Spinal cord (tissue), 10 donors: Measurements from ENCODE around the gene FOXD4. TPM values are rescaled to one million over a fixed set of nuclear protein-coding genes. Genes with fewer than 3 reads are reported as not detected.
"Not testable (repeated sequence)": the region's sequence is repeated elsewhere in the genome, so short reads cannot be mapped to it uniquely, and the experiment has no call there.

ENCODE experiments used
- DNase-seq, 6 donors: peaks; one replicate each; pipeline versions ENCODE4 v3.0.0 to v3.0.0-alpha.2; 2013 to 2015; ENCODE audit warnings: low spot score in 6 of 6, low read depth in 4 of 6
- H3K27ac ChIP-seq: one replicate; pipeline ENCODE4 v1.5.1; 2013; ENCODE audit warnings: low read depth, low read length, control low read depth
- H3K27me3 ChIP-seq: one replicate; pipeline ENCODE4 v1.6.1; 2013; ENCODE audit warnings: low read length; ENCODE audit not compliant: control insufficient read depth, insufficient read depth
- H3K36me3 ChIP-seq: one replicate; pipeline ENCODE4 v1.6.1; 2013; ENCODE audit warnings: low read length; ENCODE audit not compliant: control insufficient read depth, insufficient read depth
- H3K4me1 ChIP-seq: one replicate; pipeline ENCODE4 v1.6.1; 2013; ENCODE audit warnings: low read length; ENCODE audit not compliant: control insufficient read depth, insufficient read depth
- H3K4me3 ChIP-seq: one replicate; pipeline ENCODE4 v1.5.1; 2013; ENCODE audit warnings: low read depth, low read length, control low read depth
- H3K9me3 ChIP-seq: one replicate; pipeline ENCODE4 v1.6.1; 2013; ENCODE audit warnings: low read length; ENCODE audit not compliant: control insufficient read depth, insufficient read depth
- WGBS: methylation state at CpG from one replicate; pipeline ENCODE4 v1.1.5; 2013; ENCODE audit warnings: missing lambda C conversion rate; ENCODE audit not compliant: insufficient coverage; 5-methylcytosine and 5-hydroxymethylcytosine counted together
- polyA plus RNA-seq, 2 donors: library from polyadenylated mRNA; unstranded; fragments of 120-200 nt; gene quantifications; one replicate each; pipeline ENCODE4 v1.2.1, GENCODE V29; 2013; ENCODE audit not compliant: insufficient read length in 2 of 2
- total RNA-seq, 2 donors: library from RNA; depleted of rRNA in 1 of 2; stranded (reverse); fragments of 120-200 nt in 1 of 2; fragments of >200 nt in 1 of 2; gene quantifications; one replicate each; pipeline versions ENCODE4 v1.2.3 to v1.2.4, GENCODE V29; 2013 to 2014
- donor health status: healthy.

The FOXD4 gene
- total and polyA plus RNA-seq, 4 donors: 0.66 to 1.9 (median 1.2) TPM

DNA sequence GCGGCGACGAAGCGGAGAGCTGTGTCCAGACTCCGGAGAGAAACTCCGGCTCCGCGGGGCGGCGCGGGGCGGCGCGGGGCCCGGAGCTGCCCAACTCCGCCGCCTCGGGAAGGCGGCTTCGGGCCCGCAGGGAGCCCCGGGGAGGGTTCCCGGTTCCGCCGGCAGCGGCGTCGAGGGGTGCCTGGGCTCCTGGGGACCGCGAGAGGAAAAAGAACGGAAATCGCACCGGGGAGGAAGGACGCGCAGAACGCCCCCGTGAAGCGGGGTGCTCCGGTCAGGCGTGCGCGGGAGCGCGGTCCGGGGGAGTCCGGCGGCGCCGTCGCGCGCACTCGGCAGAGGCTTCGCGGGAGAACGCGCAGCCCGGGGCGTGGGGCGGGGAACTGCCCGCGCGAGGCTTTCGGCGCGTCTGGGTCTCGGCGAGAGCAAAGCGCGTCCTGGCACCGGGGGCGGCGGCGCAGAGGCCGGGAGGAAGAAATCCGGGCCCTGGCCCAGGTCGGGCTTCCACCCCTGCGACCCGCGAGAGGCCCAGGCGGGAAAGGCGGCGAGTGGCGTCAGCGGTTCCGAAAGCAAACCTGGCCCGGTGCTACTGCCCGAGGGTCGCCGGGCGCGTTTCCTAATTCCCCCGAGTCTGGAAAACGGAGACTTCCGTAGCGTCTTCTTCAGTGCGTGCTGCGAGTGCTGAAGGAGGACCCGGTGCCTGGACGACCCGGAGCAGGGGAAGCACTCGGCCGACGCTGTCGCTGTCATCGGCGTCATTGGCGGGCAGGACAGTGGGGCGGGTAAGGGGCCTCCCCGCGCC, 4.5 kb downstream of the FOXD4 start:
- DNase-seq: peak in 2 of 6 donors; percentile 56 to 59
- H3K4me3 ChIP-seq, H3K27ac ChIP-seq, H3K36me3 ChIP-seq, H3K9me3 ChIP-seq: not testable (repeated sequence)
- WGBS: under 1% methylated on average over 111 of the region's 111 CpGs
- peaks cover 17% of the 10 kb centered on the region for H3K4me1 ChIP-seq
- peaks cover 49% of the 10 kb centered on the region for H3K27me3 ChIP-seq

DNA sequence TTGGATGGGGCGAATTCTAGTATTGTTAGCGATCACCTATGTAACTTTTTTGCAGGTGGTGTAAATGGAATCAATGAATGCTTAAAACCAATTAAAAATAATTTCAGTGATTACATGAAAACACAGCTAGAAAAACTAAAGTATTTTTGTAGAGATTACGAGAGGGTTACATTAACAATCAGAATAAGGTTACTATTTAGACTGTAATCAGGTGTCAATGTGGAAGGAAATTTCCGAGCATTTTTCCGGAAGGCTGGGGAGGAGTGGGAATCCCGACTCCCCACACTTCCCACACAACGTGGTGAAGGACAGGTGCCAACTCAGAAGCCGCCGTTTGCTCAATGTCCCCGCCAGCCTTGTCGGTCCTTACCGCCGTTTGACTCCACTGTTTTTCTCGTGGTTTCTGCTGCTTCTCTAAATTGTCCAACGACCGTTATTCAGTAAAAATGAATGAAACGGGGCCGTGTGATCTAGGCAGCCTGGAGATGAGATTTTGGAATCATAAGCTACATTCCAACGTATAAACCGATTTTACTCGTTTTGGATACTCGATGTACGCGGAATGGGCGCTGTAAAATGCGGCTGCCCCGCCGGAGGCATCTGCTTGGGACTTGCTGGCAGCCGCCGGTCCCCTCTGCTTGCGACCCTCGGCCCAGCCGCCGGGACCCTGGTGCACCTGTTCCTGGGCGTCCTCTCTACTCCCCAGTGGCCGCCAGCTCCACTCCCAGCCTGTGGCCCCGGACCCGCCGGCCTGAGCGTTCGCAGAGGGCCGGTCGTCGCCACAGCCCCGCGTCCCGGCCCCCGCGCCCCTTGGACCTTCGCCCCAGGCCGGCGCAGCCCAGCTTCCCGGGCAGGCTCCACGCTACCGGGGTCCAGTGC, 5.4 kb downstream of the FOXD4 start:
- H3K36me3 ChIP-seq, H3K9me3 ChIP-seq, H3K27ac ChIP-seq, H3K4me3 ChIP-seq: not testable (repeated sequence)
- DNase-seq: peak in 2 of 6 donors; percentile 66 to 75
- H3K4me1 ChIP-seq: peaks cover 16% of the 10 kb centered on the region
- H3K27me3 ChIP-seq: peaks cover 47% of the 10 kb centered on the region
- under 1% methylated on average over 23 of the region's 55 CpGs for WGBS

DNA sequence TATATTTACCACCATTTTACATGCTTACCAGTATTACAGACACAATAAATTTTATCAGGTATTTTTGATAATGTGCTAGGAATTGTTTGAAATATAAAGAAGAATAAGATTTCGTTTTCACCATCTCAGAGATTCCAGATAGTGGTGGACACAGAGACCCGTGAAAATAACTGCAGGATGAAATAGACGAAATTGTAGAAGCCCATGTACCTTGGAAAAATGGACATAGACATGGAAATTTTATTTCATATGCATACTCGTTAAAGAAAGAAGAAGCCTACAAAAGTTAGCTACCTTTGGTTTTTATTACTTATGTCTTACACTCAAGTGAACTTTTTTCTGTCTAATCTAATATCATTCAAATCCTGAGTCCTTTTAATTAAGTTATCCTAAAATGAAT, 7.5 kb downstream of the FOXD4 start:
- not testable (repeated sequence) for H3K27ac ChIP-seq, H3K9me3 ChIP-seq, H3K36me3 ChIP-seq, H3K4me3 ChIP-seq
- WGBS: no CpG with 5 or more reads among the region's 4 CpGs
- DNase-seq: peak in 1 of 6 donors; percentile 4
- Histone ChIP-seq H3K4me1 (peaks cover 14% of the 10 kb centered on the region), H3K27me3 (peaks cover 39% of the 10 kb centered on the region)

DNA sequence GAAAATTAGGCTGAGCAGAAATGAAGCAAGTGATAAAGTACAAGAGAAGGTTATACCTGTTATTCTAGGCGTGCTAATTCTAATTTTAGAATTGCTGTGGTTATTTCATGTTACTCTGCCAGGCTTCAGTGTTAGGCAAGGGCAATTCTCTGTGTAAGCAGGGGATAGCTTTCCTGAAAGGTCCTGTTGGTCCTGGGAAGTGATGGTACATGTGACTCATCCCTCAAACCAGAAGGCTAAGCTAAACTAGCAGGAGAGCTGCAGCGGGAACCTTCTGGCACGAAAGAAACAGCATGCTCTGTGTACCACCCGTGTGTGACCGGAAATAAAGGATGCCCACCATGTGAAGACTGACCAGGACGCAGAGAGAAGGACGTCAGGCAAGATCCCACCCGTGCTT, 8.7 kb downstream of the FOXD4 start:
- H3K4me3 ChIP-seq, H3K4me1 ChIP-seq, DNase-seq, H3K9me3 ChIP-seq, H3K27ac ChIP-seq, H3K36me3 ChIP-seq: not testable (repeated sequence)
- H3K27me3 ChIP-seq: peaks cover 32% of the 10 kb centered on the region
- no CpG with 5 or more reads among the region's 8 CpGs for WGBS

DNA sequence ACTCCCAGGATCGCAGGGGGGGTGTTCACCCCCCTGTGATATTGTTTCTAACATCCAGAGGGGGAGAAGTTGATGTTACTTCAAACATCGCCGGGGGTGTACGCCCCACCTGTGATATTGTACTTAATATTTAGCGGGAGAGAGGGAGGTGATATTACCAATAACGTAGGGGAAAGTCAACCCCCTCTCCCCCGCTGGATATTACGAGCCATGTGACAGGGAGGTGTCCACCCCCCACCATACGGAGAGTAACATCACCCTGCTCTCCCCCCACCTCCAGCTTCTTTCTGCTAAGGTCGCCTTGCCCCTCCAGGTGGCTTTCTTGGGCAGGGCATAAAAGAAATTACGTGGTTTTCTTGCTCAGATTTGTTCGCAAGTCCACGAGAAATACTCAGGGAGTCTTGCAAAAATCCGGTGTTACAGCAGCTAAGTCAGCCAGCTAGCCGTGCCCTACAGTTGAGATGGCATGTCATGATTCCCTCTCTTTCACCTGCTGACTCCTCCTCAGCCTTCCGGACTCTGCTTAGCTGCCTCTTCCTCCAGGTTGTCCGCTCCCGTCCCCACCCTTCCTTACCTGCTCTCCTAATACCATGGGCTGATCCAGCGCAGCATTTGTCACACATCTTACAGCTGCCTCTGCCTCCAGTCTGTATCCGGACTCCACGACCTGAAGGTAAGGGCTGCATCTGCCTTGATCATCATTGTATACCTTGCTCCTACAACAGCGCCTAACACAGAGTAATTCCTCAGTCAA, 9.3 kb downstream of the FOXD4 start:
- not testable (repeated sequence) for H3K9me3 ChIP-seq, H3K4me1 ChIP-seq, H3K36me3 ChIP-seq, DNase-seq, H3K4me3 ChIP-seq, H3K27ac ChIP-seq
- H3K27me3 ChIP-seq: peaks cover 26% of the 10 kb centered on the region
- 7% methylated on average over 10 of the region's 22 CpGs for WGBS

DNA sequence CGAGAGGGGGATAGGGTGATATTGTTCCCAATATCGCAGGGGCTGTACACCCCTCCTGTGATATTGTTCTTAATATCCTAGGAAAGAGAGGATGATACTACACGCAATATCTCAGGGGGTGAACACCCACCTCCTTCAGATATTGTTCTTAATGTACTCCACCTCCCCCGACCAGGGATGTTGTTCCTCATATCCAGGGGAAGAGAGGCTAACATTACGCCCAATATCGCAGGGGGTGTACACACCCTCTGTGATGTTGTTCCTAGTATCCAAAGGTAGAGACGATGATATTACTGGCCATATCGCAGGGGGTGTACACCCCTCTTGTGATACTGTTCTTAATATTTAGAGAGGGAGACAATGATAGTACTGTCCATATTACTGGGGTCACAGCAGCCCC, 12.2 kb downstream of the FOXD4 start:
- WGBS: no CpG with 5 or more reads among the region's 8 CpGs

DNA sequence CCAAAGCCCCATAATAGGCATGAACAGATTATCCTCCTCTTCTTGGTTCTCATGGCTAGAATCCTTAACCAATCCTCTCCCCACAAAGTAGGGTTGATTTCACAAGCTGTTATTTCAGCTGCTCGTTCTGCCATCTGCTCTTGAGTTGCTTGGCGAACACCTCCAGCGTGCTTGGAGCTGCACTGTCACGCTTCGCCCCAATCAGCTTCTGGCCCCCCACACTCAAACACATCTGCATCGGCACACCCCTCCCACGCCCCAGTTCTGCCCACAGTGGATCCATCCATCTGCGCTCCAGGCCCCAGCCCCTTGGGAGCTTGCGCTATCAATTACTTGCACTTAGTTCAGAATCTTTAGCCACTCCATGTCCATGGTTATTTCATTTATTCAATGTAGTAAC, 17.8 kb downstream of the FOXD4 start:
- not testable (repeated sequence) for H3K9me3 ChIP-seq, H3K36me3 ChIP-seq, H3K4me1 ChIP-seq, H3K4me3 ChIP-seq, H3K27ac ChIP-seq, H3K27me3 ChIP-seq, DNase-seq
- WGBS: 80% methylated on average over 2 of the region's 9 CpGs

More for the DNA sequence above, 12.2 kb downstream of the FOXD4 start:
- not testable (repeated sequence) for H3K36me3 ChIP-seq, H3K4me1 ChIP-seq, DNase-seq, H3K27ac ChIP-seq, H3K4me3 ChIP-seq, H3K9me3 ChIP-seq
- H3K27me3 ChIP-seq: peaks cover 14% of the 10 kb centered on the region

DNA sequence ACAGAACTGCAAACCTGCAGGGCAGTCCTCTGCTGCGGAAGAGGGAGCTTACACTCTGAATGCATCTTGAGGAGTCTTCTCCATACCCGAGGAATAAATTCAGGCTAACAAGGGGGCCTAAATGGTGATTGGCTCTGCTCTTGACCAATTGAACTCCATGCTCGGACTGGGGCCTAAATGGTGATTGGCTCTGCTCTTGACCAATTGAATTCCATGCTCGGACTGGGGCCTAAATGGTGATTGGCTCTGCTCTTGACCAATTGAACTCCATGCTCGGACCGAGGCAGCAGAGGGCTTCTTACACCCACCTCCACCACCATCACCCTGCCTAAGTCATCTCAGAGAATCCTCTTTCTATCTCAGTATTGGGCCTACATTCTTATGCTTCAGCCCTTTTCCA, 18.4 kb downstream of the FOXD4 start:
- not testable (repeated sequence) for H3K4me1 ChIP-seq, H3K9me3 ChIP-seq, H3K36me3 ChIP-seq, DNase-seq, H3K4me3 ChIP-seq, H3K27ac ChIP-seq, H3K27me3 ChIP-seq
- 81% methylated on average over 3 of the region's 6 CpGs for WGBS

DNA sequence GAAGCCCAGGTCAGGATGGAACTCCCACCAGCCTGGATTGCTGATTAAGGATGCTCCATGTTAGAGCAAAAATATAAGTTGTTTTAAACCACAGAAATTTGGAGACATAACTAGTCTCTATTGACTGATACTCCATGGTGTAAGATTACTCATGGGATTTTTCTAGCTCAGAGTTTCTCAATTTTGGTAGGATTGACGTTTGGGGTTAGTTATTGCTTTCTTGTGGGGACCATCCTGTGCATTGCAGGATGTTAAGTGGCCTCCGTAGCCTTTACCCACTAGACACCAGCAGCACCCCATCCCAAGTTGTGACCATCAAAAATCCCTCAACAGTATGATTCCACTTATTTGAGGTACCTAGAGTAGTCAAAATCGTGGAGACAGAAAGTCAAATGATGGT, 19.4 kb downstream of the FOXD4 start:
- not testable (repeated sequence) for DNase-seq
- WGBS: no CpG with 5 or more reads among the region's 3 CpGs

More for the DNA sequence above, 19.4 kb downstream of the FOXD4 start:
- H3K4me3 ChIP-seq, H3K27ac ChIP-seq, H3K9me3 ChIP-seq, H3K36me3 ChIP-seq, H3K27me3 ChIP-seq, H3K4me1 ChIP-seq: not testable (repeated sequence)
